ENCODE measurements around the gene USH1C.

The USH1C gene

GRCh38 chr11:17543041-17543440 lies 1.2 kb downstream of the USH1C start:
- no peak for ATAC-seq
- TF ChIP-seq CSRNP3 (CRISPR knock-in tag; IDR thresholded peaks at IDR 0.05) (no peak), RARB (CRISPR knock-in tag; IDR thresholded peaks at IDR 0.05) (no peak), SNAI2 (CRISPR knock-in tag; IDR thresholded peaks at IDR 0.05) (no peak), ESRRG (CRISPR knock-in tag; IDR thresholded peaks at IDR 0.05) (no peak), TCF4 (CRISPR knock-in tag; IDR thresholded peaks at IDR 0.05; ENCODE audit: borderline replicate concordance) (no peak), CSDC2 (CRISPR knock-in tag; IDR thresholded peaks at IDR 0.05) (no peak), OSR1 (CRISPR knock-in tag; IDR thresholded peaks at IDR 0.05) (no peak)

GRCh38 chr11:17542249-17542648 lies 2.0 kb downstream of the USH1C start:
- ATAC-seq: no peak
- TF ChIP-seq PPARA (CRISPR knock-in tag; IDR thresholded peaks at IDR 0.05; ENCODE audit: borderline replicate concordance) (no peak), ZFP3 (CRISPR knock-in tag; IDR thresholded peaks at IDR 0.05) (no peak), ESRRG (CRISPR knock-in tag; IDR thresholded peaks at IDR 0.05) (no peak), OSR1 (CRISPR knock-in tag; IDR thresholded peaks at IDR 0.05) (no peak), ZNF8 (CRISPR knock-in tag; IDR thresholded peaks at IDR 0.05) (no peak), ZNF70 (CRISPR knock-in tag; IDR thresholded peaks at IDR 0.05) (no peak), GLIS3 (CRISPR knock-in tag; IDR thresholded peaks at IDR 0.05) (no peak), TSHZ2 (CRISPR knock-in tag; IDR thresholded peaks at IDR 0.05) (no peak), PATZ1 (CRISPR knock-in tag; IDR thresholded peaks at IDR 0.05; ENCODE audit: borderline replicate concordance) (no peak), CSRNP3 (CRISPR knock-in tag; IDR thresholded peaks at IDR 0.05) (no peak), CREB5 (CRISPR knock-in tag; IDR thresholded peaks at IDR 0.05; ENCODE audit: low read depth) (no peak), ISL1 (CRISPR knock-in tag; IDR thresholded peaks at IDR 0.05) (no peak), TCF4 (CRISPR knock-in tag; IDR thresholded peaks at IDR 0.05; ENCODE audit: borderline replicate concordance) (no peak)

GRCh38 chr11:17541330-17541885 lies 2.8 kb downstream of the USH1C start:
- no peak for ATAC-seq
- no peak for TF ChIP-seq TCF4 (CRISPR knock-in tag; IDR thresholded peaks at IDR 0.05; ENCODE audit: borderline replicate concordance)
- TF ChIP-seq ISL1 (CRISPR knock-in tag; IDR thresholded peaks at IDR 0.05): no peak
- TF ChIP-seq ZFP30 (CRISPR knock-in tag; IDR thresholded peaks at IDR 0.05): no peak
- no peak for TF ChIP-seq POU6F1 (CRISPR knock-in tag; IDR thresholded peaks at IDR 0.05; ENCODE audit: borderline replicate concordance, low read depth)
- no peak for TF ChIP-seq ZNF70 (CRISPR knock-in tag; IDR thresholded peaks at IDR 0.05)
- no peak for TF ChIP-seq PATZ1 (CRISPR knock-in tag; IDR thresholded peaks at IDR 0.05; ENCODE audit: borderline replicate concordance)
- no peak for TF ChIP-seq ZNF565 (CRISPR knock-in tag; conservative IDR thresholded peaks at IDR 0.05; ENCODE audit: low read depth)
- TF ChIP-seq GLIS3 (CRISPR knock-in tag; IDR thresholded peaks at IDR 0.05): no peak
- no peak for TF ChIP-seq ESRRG (CRISPR knock-in tag; IDR thresholded peaks at IDR 0.05)
- TF ChIP-seq CSRNP3 (CRISPR knock-in tag; IDR thresholded peaks at IDR 0.05): no peak
- no peak for TF ChIP-seq ZNF8 (CRISPR knock-in tag; IDR thresholded peaks at IDR 0.05)
- TF ChIP-seq SNAI2 (CRISPR knock-in tag; IDR thresholded peaks at IDR 0.05): no peak
- no peak for TF ChIP-seq OSR1 (CRISPR knock-in tag; IDR thresholded peaks at IDR 0.05)

Data from SK-N-SH treated with all-trans-retinoic acid at 6 μM for 48 hours (cell line).